Retinal pigment epithelial cell (primary cell): ENCODE data around the gene SH3RF3.

Source experiments
- DNase-seq: peaks from one replicate; pipeline ENCODE4 v3.0.0-alpha.2; 2010; ENCODE audit warnings: low read depth
- H3K4me3 ChIP-seq: 2 replicates; pipeline ENCODE4 v1.5.1; 2011; ENCODE audit warnings: mild to moderate bottlenecking, low read length, control low read depth, moderate library complexity
- CTCF ChIP-seq: conservative IDR thresholded peaks from 2 replicates; pipeline ENCODE4 v1.5.1; 2011; ENCODE audit warnings: low read depth, low read length, control low read depth, inconsistent platforms

Gene SH3RF3

DNA sequence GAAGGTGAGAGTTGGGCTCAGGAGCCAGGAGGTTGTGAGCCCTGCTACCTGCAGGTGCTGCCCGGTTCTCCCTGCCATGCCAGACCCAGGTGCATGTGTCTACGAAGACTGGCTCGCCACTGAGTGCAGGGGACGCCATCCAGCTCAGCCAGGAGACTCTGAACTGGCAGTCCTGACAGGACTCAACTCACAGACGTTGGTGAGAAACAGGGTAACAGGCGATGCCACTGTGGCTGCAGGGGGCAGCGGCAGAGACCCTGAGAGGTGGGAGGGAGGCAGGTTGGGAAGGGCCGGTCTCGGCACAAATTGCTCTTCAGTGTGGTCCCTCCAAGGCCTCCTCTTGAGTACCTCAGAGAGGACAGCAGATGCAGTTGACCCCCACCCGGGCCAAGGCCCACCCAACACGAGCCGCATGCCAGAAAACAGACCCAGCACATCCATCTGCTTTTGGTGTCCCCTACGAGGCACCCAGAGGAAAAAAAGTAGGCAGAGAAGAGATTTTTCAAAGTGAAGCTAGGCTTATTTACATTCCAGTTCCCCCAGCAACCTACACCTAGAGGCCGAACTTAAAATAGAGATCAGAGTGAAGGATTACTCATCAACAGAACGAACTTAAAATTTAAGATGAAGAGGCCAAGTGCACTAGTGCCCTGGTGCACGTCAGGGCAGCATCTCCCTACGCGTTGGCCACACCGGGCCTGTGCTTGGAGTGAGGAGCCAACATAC is 300.0 kb downstream of the SH3RF3 start:
- no peak for DNase-seq
- H3K4me3 ChIP-seq = no peak overlapping the region
- no peak for TF ChIP-seq CTCF

DNA sequence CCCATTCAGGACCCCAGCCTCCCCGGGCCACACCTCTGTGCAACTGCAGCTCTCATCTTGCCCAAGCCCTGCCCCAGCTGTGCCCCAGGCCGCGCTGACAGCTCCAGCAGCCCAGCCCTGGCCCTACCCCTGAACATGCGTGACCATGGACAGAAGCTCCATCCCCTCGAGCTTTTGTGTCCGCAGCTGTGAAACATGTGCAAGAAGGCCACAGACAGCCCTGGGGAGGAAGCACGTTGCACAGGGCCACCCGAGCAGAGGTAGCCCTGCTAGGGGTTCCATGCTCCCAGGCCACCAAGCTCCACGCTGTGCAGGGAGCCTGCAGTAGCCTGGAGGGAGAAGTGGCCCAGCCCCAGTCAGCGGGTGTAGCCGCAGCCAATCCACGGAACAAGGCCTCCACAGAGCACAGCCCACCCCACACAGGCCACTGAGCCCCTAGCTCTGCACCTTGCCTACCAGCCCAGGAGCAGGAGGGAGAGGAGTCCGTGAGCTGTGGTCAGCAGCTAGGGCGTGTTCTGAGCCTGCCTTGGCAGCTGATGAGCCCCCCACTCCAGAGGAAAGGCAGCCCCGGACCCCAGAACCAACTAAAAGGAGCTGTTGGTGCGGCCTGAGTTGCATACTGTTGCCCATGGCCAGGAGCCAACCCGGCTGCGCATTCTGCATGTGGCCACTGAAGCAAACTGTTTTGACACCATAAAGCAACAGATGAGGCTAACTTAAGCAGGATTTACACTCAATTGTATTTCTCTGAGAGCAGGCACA is 300.7 kb downstream of the SH3RF3 start:
- H3K4me3 ChIP-seq = no peak overlapping the region
- TF ChIP-seq CTCF = no peak
- DNase-seq = no peak

- TF ChIP-seq CTCF = no peak
- no peak overlapping the region for H3K4me3 ChIP-seq
- no peak for DNase-seq
Observed at GRCh38 chr2:109430329-109430636, 301.3 kb downstream of the SH3RF3 start.

DNA sequence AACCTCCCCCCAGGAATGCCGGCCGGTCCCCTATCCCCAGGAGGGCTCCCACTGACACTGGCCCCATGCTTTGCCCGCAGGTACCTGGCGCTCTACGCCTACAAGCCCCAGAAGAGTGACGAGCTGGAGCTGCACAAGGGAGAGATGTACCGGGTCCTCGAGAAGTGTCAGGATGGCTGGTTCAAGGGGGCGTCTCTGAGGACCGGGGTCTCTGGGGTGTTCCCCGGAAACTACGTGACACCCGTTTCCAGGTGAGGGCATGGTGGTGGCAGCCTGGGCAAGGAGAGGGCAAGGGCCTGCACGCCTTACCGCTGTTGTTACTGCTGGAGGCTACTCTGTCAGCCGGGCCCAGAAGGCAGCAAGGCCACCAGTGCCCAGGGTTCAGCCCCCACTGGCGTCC is 303.4 kb downstream of the SH3RF3 start:
- DNase-seq = no peak
- TF ChIP-seq CTCF = no peak
- no peak overlapping the region for H3K4me3 ChIP-seq

- TF ChIP-seq CTCF = no peak
Observed at GRCh38 chr2:109433486-109433885, 304.5 kb downstream of the SH3RF3 start.

GRCh38 chr2:109433926-109434325 is 304.9 kb downstream of the SH3RF3 start:
- H3K4me3 ChIP-seq = no peak overlapping the region
- no peak for TF ChIP-seq CTCF
- no peak for DNase-seq

More at GRCh38 chr2:109433486-109433885, 304.5 kb downstream of the SH3RF3 start:
- no peak for DNase-seq
- no peak overlapping the region for H3K4me3 ChIP-seq

DNA sequence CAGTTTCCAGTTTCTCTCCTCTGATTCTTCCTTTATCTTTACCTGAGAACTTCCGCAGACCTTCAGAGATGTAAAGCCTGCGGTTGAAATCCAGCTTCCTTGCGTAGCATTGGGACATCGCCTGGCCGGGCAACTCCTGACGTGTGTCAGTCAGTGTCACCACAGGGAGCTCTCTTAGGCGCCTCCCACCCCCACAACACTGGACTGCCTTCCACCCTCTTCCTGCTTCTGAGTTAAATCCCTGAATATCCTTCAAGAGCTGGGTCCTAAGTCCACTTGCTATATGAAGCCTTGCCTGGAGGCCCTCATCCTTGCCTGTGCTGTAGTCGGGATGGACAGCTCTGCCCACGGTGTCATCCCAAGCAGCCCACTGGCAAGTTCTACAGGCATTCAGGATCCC is 305.3 kb downstream of the SH3RF3 start:
- no peak overlapping the region for H3K4me3 ChIP-seq
- no peak for TF ChIP-seq CTCF
- no peak for DNase-seq
